Measurements from ENCODE around the gene ANP32B.
A peak's percentile ranks its signal among the peaks of the same experiment; 100 is the strongest.

Gene ANP32B

DNA sequence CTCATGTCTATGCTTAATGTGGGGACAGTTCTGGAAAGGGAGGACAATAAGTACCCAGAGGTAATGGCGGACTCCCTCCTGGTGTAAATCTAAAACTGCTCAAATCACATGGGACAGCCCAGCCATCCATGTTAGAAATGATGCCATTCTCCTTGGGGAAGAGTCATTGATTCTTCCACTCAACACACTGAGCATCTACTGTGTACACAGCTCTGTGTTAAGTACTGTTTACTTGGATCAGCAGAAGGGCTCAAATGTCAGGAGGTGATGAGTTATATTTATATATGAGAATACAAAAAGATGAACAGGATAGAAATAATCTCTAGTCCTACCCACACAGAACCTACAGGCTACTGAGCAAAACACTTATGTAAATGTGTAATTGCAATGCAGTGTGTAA lies 41.6 kb downstream of the ANP32B start:
- Histone ChIP-seq H3K27me3 (ENCODE audit: control insufficient read depth, insufficient read depth, low read length) (no peaks in the 10 kb centered on the region), H3K9me3 (ENCODE audit: control insufficient read depth, insufficient read depth, low read length) (no peaks in the 10 kb centered on the region), H3K4me1 (ENCODE audit: control insufficient read depth, insufficient read depth, low read length) (no peaks in the 10 kb centered on the region), H3K36me3 (ENCODE audit: control insufficient read depth, insufficient read depth, low read length) (no peaks in the 10 kb centered on the region), H3K4me3 (ENCODE audit: low read length) (no peak overlapping the region), H3K27ac (ENCODE audit: low read length) (no peak overlapping the region)
- no peak for DNase-seq (ENCODE audit: low read depth, low spot score)
- WGBS (ENCODE audit: insufficient coverage, insufficient read length) = no CpG with 5 or more reads among the region's 1 CpG

GRCh38 chr9:98031169-98031568 lies 48.0 kb downstream of the ANP32B start:
- Histone ChIP-seq H3K4me3 (ENCODE audit: low read length) (no peak overlapping the region), H3K36me3 (ENCODE audit: control insufficient read depth, insufficient read depth, low read length) (no peaks in the 10 kb centered on the region), H3K4me1 (ENCODE audit: control insufficient read depth, insufficient read depth, low read length) (no peaks in the 10 kb centered on the region), H3K9me3 (ENCODE audit: control insufficient read depth, insufficient read depth, low read length) (no peaks in the 10 kb centered on the region), H3K27ac (ENCODE audit: low read length) (no peak overlapping the region), H3K27me3 (ENCODE audit: control insufficient read depth, insufficient read depth, low read length) (no peaks in the 10 kb centered on the region)
- DNase-seq (ENCODE audit: low read depth, low spot score) = no peak

DNA sequence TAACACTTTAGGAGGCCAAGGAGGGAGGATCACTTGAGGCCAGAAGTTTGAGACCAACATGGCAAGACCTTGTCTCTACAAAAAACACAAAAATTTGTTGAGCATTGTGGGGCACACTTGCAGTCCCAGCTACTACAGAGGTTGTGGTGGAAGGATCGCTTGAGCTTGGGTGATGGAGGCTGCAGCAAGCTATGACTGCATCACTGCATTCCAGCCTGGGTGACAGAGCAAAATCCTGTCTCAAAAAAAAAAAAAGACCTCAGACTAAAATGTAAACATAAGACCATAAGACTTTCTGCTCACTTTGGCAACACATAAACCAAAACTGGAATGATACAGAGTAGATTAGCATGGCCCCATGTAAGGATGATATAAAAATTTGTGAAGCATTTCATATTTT lies 48.8 kb downstream of the ANP32B start:
- no peak for DNase-seq (ENCODE audit: low read depth, low spot score)
- Histone ChIP-seq H3K4me1 (ENCODE audit: control insufficient read depth, insufficient read depth, low read length) (no peaks in the 10 kb centered on the region), H3K36me3 (ENCODE audit: control insufficient read depth, insufficient read depth, low read length) (no peaks in the 10 kb centered on the region), H3K27me3 (ENCODE audit: control insufficient read depth, insufficient read depth, low read length) (no peaks in the 10 kb centered on the region), H3K9me3 (ENCODE audit: control insufficient read depth, insufficient read depth, low read length) (no peaks in the 10 kb centered on the region), H3K4me3 (ENCODE audit: low read length) (no peak overlapping the region), H3K27ac (ENCODE audit: low read length) (no peak overlapping the region)
- WGBS (ENCODE audit: insufficient coverage, insufficient read length) = no CpG with 5 or more reads among the region's 1 CpG

DNA sequence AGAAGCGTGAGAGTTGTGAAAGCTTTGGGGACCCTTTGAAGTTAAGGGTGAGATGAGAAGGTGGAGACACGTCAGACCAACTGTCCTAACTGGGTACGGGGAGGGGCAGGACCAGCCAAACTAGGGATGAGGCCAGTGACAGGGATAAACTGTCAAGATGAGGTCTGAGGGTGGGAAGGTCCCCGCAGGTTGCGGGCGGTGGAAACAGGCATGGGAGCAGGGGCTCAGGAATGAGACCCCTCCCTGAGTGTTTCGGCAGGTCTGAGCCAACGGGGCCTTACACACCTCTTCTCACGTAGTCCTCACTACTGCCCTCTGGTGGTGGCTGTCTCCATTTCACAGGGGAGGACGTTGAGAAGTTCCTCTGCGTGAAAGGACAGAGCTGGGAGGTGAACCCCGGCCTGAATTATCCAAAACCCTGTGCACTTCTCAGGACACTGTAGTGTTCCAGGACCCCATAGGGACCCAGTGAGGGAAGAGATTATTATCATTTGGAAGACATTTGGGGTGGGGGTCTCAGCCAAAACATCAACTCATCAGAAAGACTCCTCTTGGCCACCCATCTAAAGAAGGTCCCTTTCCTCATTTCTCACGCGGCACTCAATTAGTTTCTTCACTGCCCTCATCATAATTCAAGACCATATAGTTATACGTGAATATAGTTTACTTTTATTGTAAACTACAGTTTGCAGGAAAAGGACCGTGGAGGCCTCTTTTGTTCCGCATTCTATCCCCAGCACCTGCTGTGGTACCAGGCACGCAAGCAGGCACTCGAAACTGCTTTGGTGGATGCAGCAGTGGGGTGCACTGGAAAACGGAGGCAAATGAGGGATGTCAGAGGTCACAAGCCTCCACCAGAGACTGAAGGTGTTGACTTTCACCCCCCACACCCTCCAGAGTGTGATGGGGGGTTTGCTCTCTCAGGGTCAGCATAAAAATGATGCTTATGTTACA lies 51.7 kb downstream of the ANP32B start:
- Histone ChIP-seq H3K36me3 (ENCODE audit: control insufficient read depth, insufficient read depth, low read length) (no peaks in the 10 kb centered on the region), H3K4me3 (ENCODE audit: low read length) (no peak overlapping the region), H3K27me3 (ENCODE audit: control insufficient read depth, insufficient read depth, low read length) (no peaks in the 10 kb centered on the region), H3K4me1 (ENCODE audit: control insufficient read depth, insufficient read depth, low read length) (no peaks in the 10 kb centered on the region), H3K27ac (ENCODE audit: low read length) (no peak overlapping the region), H3K9me3 (ENCODE audit: control insufficient read depth, insufficient read depth, low read length) (no peaks in the 10 kb centered on the region)
- peak; percentile 76 for DNase-seq (ENCODE audit: low read depth, low spot score)
- WGBS (ENCODE audit: insufficient coverage, insufficient read length) = no CpG with 5 or more reads among the region's 20 CpGs

- H3K4me1 ChIP-seq (ENCODE audit: control insufficient read depth, insufficient read depth, low read length) = no peaks in the 10 kb centered on the region
- no peaks in the 10 kb centered on the region for H3K9me3 ChIP-seq (ENCODE audit: control insufficient read depth, insufficient read depth, low read length)
- H3K27ac ChIP-seq (ENCODE audit: low read length) = no peak overlapping the region
- no peak overlapping the region for H3K4me3 ChIP-seq (ENCODE audit: low read length)
- H3K36me3 ChIP-seq (ENCODE audit: control insufficient read depth, insufficient read depth, low read length) = no peaks in the 10 kb centered on the region
- DNase-seq (ENCODE audit: low read depth, low spot score) = no peak
- no peaks in the 10 kb centered on the region for H3K27me3 ChIP-seq (ENCODE audit: control insufficient read depth, insufficient read depth, low read length)
Measured at GRCh38 chr9:98037357-98037756, 54.2 kb downstream of the ANP32B start.

GRCh38 chr9:98038958-98039357 lies 55.8 kb downstream of the ANP32B start:
- no peaks in the 10 kb centered on the region for H3K9me3 ChIP-seq (ENCODE audit: control insufficient read depth, insufficient read depth, low read length)
- H3K4me3 ChIP-seq (ENCODE audit: low read length) = no peak overlapping the region
- no CpG with 5 or more reads among the region's 8 CpGs for WGBS (ENCODE audit: insufficient coverage, insufficient read length)
- no peak overlapping the region for H3K27ac ChIP-seq (ENCODE audit: low read length)
- H3K27me3 ChIP-seq (ENCODE audit: control insufficient read depth, insufficient read depth, low read length) = no peaks in the 10 kb centered on the region
- H3K4me1 ChIP-seq (ENCODE audit: control insufficient read depth, insufficient read depth, low read length) = no peaks in the 10 kb centered on the region
- H3K36me3 ChIP-seq (ENCODE audit: control insufficient read depth, insufficient read depth, low read length) = no peaks in the 10 kb centered on the region
- DNase-seq (ENCODE audit: low read depth, low spot score) = no peak

DNA sequence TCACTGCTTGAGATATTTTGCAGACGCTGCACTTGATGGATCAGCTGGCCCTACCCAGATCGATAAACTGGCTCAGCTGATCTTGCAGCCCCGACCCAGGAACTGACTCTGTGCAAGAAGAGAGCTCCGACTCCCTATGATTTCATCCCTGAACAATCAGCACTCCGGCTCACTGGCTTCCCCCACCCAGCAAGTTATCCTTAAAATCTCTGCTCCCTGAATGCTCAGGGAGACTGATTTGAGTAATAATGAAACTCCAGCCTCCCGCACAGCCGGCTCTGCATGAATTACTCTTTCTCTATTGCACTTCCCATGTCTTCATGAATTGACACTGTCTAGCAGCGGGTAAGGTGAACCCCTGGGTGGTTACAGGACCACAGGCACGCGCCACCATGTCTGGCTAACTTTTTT lies 56.5 kb downstream of the ANP32B start:
- H3K27me3 ChIP-seq (ENCODE audit: control insufficient read depth, insufficient read depth, low read length) = no peaks in the 10 kb centered on the region
- no peaks in the 10 kb centered on the region for H3K4me1 ChIP-seq (ENCODE audit: control insufficient read depth, insufficient read depth, low read length)
- H3K9me3 ChIP-seq (ENCODE audit: control insufficient read depth, insufficient read depth, low read length) = no peaks in the 10 kb centered on the region
- no peaks in the 10 kb centered on the region for H3K36me3 ChIP-seq (ENCODE audit: control insufficient read depth, insufficient read depth, low read length)
- DNase-seq (ENCODE audit: low read depth, low spot score) = no peak
- no peak overlapping the region for H3K4me3 ChIP-seq (ENCODE audit: low read length)
- H3K27ac ChIP-seq (ENCODE audit: low read length) = no peak overlapping the region
- WGBS (ENCODE audit: insufficient coverage, insufficient read length) = no CpG with 5 or more reads among the region's 10 CpGs

DNA sequence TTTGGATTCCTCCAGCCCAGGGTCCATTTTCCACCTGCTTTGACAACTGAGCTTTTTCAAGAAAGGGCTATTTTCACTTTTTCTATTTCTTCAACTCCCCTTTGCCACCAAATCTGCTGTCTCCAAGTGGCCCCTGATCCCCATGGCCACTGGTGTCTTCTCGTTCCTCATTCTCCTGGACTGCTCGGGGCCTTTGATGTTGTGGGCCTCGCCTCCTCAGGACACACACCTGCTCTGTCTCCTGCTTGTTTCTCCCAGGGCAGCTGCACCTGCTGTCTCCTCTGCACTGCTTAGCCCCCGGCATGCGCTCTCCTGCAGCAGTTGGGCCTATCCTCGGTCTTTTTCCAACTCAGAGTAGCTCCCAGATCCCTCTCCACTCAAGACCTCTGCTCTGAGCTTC lies 57.1 kb downstream of the ANP32B start:
- no peaks in the 10 kb centered on the region for H3K36me3 ChIP-seq (ENCODE audit: control insufficient read depth, insufficient read depth, low read length)
- H3K9me3 ChIP-seq (ENCODE audit: control insufficient read depth, insufficient read depth, low read length) = no peaks in the 10 kb centered on the region
- no peaks in the 10 kb centered on the region for H3K27me3 ChIP-seq (ENCODE audit: control insufficient read depth, insufficient read depth, low read length)
- H3K27ac ChIP-seq (ENCODE audit: low read length) = no peak overlapping the region
- WGBS (ENCODE audit: insufficient coverage, insufficient read length) = no CpG with 5 or more reads among the region's 6 CpGs
- H3K4me3 ChIP-seq (ENCODE audit: low read length) = no peak overlapping the region
- H3K4me1 ChIP-seq (ENCODE audit: control insufficient read depth, insufficient read depth, low read length) = no peaks in the 10 kb centered on the region
- no peak for DNase-seq (ENCODE audit: low read depth, low spot score)

GRCh38 chr9:98043915-98044314 lies 60.8 kb downstream of the ANP32B start:
- Histone ChIP-seq H3K27ac (ENCODE audit: low read length) (no peak overlapping the region), H3K36me3 (ENCODE audit: control insufficient read depth, insufficient read depth, low read length) (no peaks in the 10 kb centered on the region), H3K9me3 (ENCODE audit: control insufficient read depth, insufficient read depth, low read length) (no peaks in the 10 kb centered on the region), H3K4me3 (ENCODE audit: low read length) (no peak overlapping the region), H3K4me1 (ENCODE audit: control insufficient read depth, insufficient read depth, low read length) (no peaks in the 10 kb centered on the region), H3K27me3 (ENCODE audit: control insufficient read depth, insufficient read depth, low read length) (no peaks in the 10 kb centered on the region)
- no peak for DNase-seq (ENCODE audit: low read depth, low spot score)
- WGBS (ENCODE audit: insufficient coverage, insufficient read length) = no CpG with 5 or more reads among the region's 5 CpGs

DNA sequence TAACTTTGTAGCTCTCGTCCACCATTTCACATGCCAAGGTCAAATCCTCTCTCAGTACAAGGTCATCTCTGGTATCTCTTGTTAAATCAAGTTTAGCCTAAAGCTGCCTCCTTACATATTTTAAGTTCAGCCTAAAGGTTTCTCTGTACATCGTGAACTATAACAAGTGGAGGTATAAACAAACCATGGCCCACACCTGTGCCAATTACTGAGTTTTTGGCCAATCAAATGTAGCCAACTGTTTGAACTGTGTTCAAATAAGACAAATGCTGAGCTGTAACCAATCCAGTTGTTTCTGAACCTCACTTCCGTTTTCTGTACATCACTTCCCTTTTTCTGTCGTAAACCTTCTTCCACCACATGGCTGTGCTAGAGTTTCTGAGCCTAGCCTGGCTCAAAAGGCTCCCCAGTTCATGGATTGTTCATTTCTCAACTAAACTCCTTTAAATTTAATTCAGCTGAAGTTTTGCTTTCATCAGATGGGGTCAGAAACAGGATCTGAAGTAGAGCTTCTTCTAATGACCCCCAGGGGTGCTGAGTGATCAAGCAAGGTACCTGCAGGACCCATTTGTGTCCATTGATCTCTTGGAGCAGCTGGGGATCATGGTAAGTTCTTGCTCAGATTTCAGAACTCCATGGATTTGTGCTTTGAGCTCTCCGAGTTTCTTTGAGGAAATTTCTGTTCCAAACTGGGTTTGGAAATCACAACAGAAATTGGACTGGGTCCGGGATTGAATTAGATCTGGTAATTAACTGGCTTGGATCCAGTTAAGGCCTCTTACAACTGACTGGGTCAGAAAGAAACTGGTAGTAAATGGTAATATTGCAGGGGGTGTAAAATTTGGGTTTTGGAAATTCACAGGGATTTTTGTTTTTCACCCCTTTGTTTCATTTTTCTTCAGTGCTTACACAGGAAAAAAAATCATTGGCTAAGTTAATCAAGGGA lies 62.4 kb downstream of the ANP32B start:
- Histone ChIP-seq H3K4me1 (ENCODE audit: control insufficient read depth, insufficient read depth, low read length) (no peaks in the 10 kb centered on the region), H3K36me3 (ENCODE audit: control insufficient read depth, insufficient read depth, low read length) (no peaks in the 10 kb centered on the region), H3K27me3 (ENCODE audit: control insufficient read depth, insufficient read depth, low read length) (no peaks in the 10 kb centered on the region), H3K9me3 (ENCODE audit: control insufficient read depth, insufficient read depth, low read length) (no peaks in the 10 kb centered on the region), H3K27ac (ENCODE audit: low read length) (no peak overlapping the region), H3K4me3 (ENCODE audit: low read length) (no peak overlapping the region)
- no CpG with 5 or more reads among the region's 6 CpGs for WGBS (ENCODE audit: insufficient coverage, insufficient read length)
- no peak for DNase-seq (ENCODE audit: low read depth, low spot score)
